Measurements from ENCODE around the gene AATK.

Gene AATK

GRCh38 chr17:81194941-81195901 is 29.2 kb upstream of the AATK start:
- DNase-seq: no peak

DNA sequence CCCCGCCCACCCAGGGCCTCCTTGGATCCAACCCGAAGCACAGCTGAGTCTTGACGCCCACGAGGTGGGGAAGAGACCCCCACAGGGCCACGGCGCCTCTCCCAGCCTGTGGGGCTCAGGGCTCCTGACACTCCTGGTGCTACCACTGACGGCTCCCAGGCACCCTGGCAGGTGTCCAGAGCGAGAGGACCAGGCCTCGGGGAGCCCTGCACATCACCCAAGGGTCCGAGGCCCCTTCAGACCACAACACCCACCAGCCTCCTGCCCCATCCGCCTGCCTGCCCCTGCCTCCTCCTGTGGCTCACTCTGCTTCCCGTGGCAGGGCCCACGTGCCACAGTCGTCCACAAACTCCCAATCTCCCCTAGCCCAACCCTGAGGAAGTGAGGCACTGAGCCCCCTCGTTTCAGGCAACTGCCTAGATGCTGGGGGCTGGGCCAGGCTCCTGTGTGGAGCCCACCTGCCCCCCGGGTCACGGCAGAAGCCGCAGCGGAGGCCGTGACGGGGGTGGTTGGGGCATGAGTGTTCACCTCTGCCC is 28.3 kb upstream of the AATK start:
- no peak for DNase-seq

GRCh38 chr17:81193470-81194224 is 27.6 kb upstream of the AATK start:
- DNase-seq: no peak

- no peak for DNase-seq
Observed at GRCh38 chr17:81193051-81193410, 27.0 kb upstream of the AATK start.

DNA sequence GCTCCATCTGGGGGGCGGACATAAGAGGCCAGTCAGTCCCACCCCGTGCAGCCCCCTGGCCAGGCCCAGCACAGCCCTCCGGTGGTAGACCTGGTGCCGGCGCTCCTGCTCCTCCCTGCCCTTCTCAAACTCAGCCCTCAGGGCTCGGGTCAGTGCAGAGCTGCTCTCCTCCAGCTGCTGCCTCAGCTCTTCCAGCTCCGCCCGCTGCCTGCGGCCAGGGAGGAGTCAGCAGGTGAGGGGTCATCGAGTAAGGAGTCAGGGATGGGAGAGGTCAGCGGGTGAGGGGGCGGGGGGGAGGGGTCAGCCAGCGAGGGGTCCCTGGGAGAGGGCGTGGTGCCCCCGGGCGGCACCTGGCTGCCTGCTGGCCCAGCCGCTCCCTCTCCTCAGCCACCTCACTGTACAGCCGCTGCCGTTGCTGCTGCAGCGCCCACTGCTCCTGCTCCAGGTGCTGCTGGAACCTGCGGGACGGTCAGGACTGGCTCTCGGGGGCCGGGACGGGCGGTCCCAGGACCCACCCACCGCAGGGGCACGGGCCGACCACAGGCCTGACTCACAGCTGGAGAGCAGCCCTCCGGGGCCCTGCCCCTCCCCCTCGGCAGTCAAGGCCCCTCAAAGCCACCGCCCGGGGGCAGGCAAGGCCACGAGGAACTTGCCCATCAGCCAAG is 26.5 kb upstream of the AATK start:
- DNase-seq: no peak

- DNase-seq: no peak
Observed at GRCh38 chr17:81191646-81192045, 25.6 kb upstream of the AATK start.

DNA sequence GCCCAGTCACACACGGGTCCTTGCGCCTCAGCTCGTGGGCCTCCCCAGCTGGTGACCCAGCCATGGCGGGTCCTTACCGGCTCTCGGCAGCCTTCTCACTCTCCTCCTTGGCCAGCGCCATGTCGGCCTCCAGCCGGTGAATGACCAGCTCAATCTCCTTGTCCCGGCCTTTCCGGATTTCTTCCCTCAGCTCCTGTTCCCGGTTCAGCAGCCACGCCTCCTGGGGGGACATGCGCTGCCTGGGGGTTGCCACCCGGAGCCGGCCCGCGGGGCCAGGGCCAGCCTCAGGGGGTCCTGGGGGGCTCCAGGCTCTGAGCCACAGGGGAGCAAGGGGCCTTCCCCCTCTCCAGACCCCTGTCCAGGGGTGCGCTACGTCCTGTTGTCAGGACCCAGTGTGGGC is 25.1 kb upstream of the AATK start:
- no peak for DNase-seq

DNA sequence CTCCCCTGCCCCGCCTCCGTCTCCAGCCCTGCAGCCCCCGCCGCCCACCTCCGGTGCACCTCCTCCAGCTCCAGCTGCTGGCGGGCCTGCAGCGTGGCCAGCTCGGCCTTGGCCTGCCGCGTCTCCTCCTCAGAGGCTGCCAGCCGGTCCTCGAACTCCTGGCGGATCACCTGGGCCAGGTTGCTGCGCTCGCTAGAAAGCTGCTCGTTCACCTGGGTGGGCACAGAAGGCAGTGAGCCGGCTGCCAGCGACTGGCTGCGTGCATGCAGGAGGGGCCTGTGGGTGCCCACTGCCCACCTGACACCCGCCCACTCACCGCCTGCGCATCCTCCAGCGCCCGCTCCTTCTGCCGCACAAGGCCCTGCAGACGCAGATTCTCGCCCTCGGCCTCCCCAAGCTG is 24.6 kb upstream of the AATK start:
- no peak for DNase-seq

DNA sequence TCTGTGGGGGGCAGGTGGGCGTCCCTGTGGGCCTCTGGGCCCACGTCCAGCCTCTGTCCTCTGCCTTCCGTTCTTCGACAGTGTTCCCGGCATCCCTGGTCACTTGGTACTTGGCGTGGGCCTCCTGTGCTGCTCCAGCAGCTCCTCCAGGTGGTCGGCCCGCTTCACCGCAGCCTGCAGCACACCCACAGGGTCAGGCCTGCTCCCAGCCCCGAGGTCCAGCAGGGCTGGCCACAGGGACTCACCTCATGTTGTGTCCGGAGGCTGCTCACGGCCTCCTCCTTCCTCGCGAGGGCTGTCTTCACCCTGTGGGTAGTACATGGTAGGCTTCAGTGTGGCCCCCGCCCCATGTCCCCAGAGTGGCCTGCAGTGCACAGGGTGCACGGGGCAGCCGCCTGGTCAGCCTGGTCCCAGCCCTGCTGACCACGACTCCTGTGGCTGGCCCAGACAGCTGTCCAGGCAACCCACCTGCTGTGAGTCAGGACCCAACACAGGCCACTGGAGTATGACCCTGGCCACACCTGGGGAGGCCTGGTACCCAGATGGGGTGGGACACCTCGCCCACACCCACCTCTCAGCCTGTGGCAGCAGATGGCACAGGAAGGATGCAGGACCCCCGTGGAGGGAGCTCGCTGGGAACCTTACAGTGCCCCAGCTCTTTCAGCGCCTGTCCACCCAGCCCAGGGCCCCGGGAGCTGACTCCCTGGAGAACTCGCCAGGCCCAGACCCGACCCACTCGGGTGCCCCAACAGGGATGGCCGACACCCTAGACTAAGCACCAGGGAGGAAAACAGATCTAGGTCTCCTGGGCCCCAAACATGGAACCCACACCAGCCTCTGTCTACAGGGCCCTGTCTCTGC is 23.9 kb upstream of the AATK start:
- DNase-seq: no peak

GRCh38 chr17:81189016-81189415 is 23.0 kb upstream of the AATK start:
- no peak for DNase-seq

DNA sequence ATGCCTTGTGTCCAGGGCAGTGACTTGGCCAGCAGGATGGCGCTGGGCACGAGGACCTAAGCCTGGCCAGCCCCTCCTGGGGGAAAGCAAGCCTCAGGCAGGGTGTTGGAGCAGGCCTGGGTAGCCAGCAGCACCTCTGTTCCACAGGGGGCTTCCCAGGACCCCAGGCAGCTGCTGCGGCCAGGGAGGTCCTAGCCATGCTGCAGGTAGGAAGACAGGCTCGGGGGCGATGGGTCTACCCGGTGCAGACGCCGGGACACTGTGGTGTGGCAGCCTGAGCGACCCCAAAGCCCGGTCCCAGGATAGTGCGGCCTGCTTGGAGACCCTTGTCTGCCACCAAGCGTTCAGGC is 22.4 kb upstream of the AATK start:
- DNase-seq: no peak

- no peak for DNase-seq
Observed at GRCh38 chr17:81187586-81188490, 21.8 kb upstream of the AATK start.

DNA sequence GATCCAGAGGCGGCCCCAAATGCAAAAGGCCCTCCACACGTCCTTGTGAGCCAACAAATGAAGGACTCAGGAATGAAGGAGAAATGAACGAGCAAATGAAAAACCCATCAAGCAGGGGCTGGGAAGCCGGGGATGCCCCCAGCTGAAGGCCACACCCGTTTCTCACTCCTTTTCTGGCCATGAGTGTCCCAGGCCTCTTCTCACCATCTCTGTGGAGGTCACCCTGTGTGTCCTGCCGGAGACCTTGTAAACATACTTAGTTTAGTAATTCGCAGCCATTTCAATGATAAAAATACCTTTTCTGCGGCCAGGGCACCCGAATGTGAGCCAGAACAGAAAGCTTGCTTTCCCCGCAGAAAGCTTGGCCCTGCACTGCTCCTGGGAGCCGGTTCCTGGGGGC is 21.1 kb upstream of the AATK start:
- no peak for DNase-seq

DNA sequence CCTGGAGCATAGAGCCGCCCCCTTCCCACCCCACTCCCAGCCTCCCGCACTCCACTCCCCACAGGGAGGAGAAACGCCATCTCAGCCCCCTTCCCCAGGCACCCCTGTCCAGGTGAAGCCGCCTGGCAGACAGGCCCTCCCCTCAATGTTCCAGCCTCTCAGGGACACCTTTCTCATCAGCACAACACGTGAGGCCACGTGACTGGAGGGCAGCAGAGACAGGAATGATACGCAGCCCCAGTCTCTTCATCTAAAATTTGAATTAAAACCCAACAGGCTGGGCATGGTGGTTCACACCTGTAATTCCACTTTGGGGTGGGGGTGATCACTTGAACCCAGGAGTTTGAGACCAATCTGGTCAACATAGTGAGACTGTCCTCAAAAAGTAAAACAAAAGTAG is 20.2 kb upstream of the AATK start:
- no peak for DNase-seq

DNA sequence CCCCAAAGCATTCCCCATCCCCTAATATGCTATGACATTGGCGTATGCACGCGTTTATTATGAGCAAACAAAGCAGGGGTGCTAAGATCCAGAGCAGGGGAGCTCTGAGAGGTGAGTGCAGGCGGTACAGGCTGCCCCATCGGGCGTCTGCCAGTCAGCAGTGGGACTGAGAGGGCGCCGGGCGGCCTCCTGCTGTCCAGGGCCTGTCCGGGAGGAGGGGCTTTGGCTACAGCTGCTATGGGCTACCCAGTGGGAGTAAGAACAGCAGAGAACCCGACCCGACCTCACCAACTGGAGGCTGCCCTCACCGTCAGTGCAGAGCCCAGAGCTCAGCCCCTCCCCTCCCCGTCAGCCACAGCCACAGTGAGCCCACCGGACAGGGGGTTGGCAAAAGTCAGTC is 18.5 kb upstream of the AATK start:
- no peak for DNase-seq

DNA sequence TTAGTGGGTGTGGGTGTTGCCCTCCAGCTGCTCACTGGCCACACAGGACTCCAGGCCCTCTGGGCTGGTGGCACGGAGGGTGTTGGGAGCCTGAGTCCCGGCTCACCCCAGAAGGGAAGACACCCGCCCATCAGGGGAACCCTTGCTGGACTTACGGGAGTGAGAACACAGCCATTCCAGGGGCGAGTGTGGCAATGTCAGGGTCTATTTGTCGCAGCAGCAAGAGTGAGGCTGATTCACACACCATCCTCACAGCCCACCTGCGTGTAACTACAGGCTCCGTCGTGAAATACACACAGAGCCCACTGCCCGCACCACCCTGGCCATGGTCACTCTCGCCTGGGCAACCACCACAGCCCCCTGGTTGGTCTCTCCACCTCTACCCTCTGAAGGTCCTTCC is 17.8 kb upstream of the AATK start:
- DNase-seq: no peak

GRCh38 chr17:81183316-81183715 is 17.3 kb upstream of the AATK start:
- no peak for DNase-seq

DNA sequence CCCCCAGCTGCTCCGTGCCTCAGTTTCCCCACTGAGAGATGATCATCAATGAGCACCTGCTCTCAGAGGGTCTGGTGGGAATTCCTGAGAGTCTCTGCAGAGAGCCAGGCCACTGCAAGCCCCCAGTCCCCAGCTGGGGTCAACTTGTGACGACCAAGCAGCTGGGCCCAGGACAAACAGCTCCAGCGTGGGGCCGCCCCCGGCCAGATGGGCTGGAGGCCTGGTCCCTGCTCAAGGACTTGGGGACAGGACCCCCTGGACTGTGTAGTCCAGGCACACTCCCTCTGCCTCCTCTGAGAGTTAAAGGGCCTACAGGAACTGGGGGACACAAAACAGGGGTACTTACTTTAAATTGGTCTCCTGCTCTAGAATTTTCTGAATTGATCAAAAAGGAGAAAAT is 16.6 kb upstream of the AATK start:
- DNase-seq: no peak

DNA sequence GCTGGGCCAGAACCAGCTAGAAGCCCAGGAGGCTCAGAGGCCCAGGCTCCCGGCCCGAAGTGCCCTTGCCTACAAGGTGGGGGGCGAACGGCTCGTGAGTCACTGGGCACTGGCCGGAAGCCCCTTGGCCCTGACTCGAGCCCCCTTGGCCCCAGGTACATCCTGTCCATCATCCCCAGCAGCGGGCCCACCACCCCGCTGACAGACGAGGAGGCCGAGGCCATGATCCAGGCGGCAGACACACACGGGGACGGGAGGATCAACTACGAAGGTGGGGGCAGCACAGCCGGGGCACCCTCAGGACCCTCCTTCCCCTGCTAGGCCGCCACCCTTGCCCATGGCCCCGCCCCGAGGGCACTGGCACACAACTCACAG is 15.8 kb upstream of the AATK start:
- no peak for DNase-seq

GRCh38 chr17:81180836-81181810 is 15.1 kb upstream of the AATK start:
- DNase-seq: no peak
